IPS DF 19.7 (cell line): ENCODE data around the gene CXXC5.

ENCODE experiments used
- DNase-seq: peaks from one replicate; pipeline ENCODE4 v3.0.0-alpha.2; 2013; ENCODE audit warnings: low read depth, low spot score

Gene CXXC5

DNA sequence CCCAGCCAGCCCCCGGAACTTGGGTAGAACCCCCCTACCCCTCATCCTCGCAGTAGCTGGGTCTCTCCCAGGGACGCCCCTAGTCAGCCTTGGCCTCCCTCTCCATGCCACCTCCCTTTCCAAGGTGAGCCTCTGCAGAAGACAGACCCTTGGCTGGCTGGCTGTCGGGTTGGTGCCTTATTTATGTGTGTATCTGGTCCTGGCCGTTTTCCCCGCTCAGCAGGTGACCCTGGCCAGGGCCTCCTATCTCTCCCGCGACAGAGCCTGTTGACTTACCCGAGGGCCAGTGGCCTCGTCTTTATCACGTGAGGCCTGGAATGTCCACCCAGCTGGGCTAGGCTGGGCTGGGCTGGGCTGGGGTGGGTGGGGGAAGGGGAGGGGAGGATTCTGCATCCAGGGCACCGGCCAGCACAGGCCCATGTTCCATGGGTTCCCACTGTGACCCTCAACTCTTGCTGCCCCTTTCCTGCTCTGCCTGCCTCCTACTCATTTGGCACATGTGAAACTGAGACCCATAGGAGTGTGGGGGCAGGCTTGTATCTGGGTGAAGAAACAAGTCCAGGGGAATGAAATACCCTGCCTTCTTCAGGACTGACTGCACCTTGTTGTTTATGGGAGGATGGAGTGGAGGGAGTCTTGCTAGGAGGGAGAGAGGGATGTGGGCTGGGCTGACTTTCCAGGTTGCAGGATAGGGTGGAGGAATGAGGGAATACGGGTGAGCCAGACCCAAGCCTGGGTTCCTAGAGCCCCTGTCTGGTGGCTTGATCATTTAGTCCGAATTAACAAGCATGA lies 3.1 kb downstream of the CXXC5 start:
- DNase-seq: no peak

DNA sequence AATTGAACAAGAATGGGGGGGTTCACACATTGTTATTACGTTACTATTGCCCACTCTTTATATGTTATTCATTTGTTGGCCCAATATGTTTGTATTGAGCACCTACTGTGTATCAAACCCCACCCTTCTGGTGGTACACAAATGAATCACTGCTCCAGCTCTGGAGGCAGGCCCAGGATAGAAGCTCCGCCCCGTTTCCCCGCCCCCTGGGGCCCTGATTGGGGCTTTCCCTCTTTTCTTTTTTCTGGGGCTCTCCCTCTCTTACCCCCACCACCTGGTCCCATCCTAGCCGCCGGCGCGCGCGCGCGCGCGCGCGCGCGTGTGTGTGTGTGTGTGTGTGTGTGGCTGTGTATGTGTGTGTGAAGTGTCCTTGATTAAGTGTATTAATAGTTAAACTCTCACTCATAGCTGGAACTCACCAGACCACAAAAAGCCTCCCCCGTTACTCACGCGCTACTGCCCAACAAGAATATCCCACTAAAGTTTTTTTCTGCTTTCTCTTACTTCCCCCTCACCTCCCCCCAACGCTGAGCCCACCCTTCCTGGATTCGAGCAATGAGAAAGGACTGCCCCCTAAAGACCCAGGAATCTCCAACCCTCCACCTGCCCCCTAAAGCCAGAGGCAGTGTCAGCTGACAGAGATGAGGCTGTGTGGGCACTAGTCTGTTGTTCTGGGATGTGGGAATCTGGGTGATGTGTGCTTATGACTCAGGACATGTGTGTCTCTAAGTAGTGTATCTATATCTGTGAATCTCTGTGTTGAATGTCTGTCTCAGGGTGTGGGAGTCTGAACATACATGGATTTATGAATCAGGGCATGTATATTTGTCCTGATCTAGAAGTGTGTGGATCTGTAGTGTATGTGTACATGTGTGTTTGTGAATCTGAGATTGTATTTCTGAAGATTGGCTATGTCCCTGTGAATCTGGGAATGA lies 4.0 kb downstream of the CXXC5 start:
- no peak for DNase-seq

DNA sequence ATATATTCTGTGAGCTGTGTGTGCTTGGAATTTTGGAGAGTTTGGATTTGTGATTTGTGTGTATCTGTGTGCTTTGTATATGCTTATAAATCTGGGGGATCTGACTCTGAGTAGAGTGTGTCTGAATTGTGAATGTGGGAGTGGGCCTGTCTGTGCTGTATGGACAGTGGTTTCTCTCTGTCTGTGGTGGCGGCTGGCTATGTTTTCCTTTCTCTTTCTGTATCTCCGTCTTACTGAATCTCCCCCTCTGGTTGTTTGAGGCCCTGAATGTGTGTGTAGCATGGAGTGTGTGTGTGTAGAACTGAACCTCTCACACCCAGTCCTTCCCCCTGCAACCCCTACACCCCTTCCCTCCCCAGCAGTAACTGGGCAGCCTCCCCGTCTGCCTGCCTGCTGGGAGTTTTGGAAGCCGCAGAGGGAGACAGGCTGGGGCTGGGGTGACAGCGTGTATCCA lies 4.7 kb downstream of the CXXC5 start:
- DNase-seq: no peak

DNA sequence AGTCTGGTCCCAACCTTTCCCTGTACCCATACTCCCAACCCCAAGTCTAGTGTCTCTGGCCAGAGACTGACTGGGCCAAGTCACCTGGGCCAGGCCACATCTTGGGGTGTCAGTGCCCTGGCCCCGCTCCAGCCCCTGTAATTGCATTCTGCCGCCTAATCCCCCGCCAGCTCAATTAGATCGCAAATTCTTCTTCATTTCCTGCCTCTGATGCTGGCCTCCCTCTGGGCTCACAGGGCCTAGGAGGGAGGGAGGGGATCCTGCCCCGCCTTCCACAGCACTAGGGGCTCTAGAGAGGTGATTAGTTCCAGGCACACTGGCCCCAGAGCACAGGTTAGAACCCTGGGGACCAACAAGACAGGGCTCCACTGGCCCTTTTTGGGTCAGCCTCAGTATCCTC lies 5.5 kb downstream of the CXXC5 start:
- DNase-seq: no peak

DNA sequence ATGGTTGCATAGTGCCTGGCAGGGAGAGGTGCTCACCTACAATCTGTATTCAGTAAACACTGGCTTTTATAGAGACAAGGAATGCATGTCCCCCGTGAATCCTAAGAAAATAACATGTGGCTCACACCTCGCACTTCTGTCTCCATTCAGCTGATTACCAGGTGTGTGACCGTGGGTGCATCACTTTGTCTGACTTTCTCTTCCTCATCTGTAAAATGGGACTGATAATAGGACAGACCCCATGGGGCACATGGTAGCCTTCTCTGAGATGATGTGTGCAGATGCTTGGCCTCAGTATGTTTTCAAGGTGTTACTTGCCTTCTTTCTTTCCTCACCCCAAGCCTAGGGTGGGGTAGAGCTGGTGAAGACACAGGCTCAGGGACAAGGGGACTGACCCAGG lies 6.3 kb downstream of the CXXC5 start:
- no peak for DNase-seq

DNA sequence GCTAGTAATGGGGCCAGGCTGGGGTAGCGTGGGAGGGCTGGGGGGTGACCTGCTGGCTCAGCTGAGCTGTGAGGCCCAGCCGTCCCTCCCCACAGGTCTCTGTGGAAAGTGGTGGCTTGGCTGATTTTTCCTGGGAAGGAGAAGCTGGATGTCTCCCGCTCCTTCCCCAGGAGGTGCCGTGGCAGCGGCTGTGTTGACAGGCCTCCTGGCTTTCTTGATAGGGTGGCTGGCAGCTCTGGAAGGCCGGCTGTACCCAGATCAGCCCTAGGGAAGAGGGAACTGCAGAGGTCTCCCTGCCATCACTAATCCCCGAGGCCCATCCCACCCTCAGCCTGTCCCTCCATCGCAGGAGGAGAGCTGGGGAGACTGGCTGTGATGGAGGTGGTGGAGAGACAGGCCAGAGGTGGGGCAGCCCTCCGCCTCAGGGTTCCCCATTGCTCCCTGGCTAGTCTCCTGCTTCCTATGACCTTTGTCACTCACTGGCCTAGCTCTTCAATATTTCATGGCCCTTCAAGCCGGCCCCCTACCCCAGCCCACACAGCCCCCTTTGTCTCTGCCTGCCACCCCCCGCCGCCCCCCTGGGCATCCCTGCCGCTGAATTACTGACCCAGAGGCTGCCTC lies 6.8 kb downstream of the CXXC5 start:
- DNase-seq: no peak

DNA sequence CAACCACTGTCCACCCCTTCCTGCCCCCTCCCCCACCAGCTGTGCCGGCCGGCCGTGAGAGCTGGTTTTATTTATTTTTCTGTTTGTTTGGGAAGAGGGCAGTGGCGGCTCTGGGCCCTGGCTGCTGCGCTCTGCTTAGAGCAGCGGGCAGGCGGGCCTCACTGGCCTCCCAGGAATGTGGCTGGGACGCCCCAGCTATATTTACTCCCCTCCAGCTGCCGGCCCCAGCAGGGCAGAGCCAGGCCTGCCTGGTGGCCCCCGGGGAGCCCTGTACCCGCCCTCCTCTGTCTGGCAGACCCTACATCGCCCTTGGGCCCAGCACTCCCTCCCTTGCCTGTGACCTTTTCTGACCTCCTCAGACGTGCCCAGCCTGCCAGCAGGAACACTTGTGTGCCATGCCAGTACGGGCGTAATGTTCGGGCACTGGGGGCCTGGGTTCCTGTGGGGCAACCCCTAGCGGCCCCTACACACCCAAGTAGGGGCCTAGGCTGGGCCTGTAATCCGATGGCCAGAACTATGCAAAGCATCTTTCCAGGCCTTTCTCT lies 7.7 kb downstream of the CXXC5 start:
- no peak for DNase-seq

DNA sequence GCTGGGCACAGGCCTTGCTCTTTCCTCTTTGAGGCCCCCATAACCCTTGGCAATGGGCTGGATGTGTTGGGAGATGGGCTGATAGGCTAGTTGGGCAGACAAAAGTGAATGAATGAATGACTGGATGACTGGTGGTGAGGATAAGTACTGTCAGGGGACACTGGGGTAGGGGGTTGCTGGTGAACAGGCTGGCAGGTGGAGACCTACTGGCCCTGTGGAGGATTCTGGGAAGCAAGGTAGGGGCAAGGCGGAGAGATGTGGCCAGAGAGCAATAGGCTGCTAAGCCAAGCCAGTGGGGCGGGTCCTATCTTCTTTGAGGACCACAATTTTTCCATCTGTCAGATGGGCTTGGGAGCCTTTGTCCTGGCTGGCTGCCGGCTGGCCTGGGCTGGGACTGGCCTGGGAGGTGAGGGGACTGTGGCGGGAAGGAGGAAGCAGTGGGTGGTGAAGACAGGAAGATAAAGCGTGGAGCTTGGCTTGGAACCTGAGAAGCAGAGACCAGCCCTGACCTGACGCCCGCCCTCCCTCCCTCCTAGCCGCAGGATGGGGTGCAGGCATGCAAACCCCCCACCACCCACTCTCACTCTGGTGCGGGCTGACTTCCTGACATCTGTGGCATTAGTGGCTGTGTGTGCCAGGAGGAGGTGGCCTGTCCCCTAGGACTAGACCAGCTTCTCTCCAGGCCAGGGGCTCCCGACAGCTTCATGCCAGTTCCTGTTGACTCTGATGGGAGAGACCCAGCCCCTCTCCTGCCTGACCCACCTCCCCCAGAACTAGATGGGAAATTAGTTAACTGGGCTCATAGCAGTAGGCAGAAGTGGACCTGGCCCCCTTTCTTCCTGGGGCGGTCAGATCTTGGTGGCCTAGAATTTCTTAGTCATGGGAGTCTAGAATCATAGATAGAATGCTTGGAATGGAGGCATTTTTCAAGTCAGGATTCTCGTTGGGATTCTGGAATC lies 9.5 kb downstream of the CXXC5 start:
- DNase-seq: no peak

DNA sequence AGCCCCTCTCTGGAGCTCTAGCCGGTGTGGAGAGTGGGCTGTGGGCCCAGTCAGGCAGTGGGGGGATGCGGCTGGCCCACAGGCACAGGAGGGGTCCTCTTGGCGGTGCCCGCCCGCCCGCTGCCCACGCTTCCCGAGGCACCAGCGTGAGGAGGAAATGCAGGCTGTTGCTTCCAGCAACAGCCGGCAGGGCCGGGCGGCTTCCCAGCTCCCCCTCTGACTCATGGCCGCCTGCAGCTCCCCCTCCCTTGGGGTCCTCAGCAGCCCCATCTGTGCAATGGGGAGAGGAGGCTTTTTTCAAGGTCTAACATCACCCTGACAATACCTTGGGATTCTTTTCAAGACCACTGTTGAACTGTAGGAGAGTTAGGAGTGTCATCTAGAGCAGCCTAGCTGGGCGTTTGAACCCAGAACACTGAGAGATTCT lies 10.4 kb downstream of the CXXC5 start:
- DNase-seq: no peak

DNA sequence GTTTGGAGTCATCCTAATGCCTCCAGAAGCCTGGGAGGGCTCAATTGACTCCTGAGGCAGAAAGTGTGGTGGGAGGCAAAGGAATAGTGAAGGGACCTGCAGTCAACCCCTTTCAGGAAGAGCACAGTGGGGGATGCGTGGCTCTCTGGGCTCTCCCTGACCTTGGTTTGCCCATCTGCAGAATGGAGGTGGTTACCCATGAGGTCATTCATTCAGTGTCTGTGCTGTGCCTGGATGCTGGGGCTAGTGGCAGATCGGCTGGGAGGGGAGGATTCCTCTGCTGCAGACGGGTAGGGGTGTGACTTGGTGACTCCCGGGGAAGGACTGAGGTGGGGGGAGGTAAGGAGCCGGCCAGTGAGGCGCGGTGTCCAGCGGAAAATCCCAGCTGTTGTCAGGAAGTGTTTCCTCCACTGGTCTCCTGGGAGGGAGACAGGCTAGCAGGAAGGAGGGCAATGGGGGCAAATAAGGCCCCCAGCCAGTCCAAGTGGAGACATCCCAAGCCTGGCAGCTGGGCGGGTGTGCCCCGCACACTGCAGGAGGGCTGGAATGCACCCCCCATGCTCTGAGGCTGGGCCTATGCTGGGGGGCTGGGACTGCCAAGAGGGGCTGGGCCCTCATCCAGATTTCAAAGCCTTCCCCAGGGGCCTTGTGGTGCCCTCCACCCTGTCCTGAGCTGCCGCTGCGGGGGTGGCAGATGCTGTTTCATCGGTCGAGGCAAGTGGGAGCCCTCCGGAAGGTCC lies 10.9 kb downstream of the CXXC5 start:
- DNase-seq: no peak

DNA sequence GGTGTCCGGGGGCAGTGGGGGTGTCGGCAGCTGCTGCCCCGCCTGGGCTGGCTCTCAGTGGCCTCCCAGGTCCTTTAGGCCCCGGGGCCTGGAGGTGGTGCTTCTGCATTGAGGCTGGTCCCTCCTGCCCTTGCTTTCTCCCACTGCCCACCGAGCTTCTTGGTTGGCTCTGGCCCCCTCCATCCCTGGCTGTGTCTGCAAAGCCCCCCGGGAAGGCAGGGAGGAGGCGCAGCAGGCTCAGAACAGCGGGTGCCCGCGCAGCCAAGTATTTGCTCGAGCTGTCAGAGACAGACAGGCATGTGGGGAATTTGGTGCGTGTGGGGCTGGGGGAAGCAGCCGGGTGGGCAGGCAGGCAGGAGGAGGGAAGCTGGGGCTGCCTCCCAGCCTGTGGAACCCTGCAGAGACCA lies 11.5 kb downstream of the CXXC5 start:
- no peak for DNase-seq

DNA sequence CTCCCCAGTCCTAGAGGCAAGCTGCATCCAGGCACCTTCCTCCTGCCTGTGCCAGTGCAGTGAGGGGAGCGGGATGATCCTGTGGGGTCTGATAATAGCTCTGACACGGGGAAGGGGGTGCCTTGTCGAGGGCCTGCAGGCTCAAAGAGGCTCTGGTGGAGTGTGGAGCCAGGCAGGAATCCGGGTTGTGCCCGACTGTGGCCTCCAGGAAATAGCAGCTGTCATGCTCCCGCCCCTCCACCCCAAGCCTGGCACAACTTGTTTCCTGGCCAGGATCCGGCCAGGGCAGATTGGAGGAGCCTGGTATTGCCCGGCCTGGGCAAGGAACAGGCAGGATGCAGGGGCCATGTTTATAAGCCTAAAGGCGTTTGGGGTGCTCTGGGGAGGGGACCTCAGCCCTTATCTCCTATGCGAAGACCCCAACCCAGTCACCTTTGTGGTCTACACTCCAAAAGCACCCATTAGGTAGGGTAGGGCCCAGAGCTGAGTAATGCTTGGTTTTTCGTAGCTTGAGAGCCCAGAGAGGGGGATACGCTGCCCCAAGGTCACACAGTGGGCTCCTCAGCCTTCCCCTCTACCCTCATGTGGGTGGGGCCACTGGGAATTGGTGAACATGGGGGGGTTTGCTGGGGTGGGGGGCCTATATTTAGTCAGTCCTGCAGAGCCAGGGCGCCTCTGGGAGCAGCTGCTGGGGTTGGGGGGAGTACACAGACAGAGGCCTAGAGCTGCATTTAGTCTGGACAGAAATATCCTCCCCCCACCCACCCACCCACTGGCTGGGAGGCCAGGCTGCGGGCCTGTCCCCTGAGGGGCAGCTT lies 12.2 kb downstream of the CXXC5 start:
- no peak for DNase-seq

DNA sequence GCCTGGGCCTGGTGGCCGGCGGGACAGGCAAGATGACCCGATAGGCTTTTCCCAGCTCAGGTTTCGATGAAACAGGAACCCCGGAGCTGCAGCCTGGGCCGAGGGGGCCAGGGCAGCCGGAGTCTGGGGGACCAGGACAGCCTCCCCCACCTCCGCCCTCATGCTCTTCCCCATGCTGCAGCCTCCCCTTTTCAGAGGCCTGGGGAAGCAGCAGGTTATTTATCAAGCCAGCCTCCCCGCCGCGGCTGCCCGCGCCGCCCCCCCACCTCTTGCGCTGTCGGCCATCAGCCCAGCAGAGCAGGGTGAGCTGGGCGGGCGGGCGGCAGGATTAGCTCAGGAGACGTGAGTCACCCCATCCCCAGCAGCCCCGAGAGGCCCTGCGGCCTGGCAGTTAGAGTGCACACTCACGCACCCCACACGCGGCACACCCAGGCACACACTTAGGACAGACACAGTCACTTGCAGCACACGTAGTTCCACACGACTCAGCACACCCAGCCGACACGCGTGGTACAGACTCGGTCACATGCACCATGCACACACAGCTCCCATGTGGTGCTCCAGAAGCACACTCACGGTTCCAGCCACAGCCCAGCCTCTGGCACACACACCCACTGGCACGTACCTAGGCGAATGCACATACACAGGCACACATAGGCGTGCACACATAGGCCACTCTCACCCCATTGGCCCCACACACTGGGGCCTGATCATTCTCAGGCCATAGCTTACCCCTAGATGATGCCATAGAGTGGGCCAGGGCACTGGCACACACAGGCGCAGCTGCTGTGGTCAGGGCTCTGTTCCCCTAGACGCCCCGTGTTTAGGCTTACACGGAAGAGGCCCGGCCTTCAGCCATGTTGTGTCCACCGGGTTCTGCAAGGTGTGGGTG lies 13.0 kb downstream of the CXXC5 start:
- no peak for DNase-seq

DNA sequence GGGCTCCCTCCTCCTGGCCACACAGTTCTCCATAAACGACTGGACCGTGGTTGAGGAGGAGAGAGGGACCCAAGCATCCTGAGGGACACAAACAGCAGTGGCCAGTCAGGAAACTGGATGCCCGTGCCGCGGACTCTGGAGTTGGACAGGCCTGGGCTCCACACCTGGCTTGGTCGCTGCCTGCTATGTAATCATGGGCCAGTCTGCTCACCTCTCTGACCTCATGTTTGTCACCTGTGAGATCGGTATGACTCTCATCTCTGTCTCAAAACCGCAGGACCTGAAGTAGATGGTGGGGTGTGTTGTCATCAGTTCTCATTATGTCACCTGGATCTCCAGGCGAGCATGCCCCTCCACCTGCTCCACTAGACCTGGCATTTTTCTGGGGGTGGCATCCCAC lies 14.5 kb downstream of the CXXC5 start:
- DNase-seq: no peak

DNA sequence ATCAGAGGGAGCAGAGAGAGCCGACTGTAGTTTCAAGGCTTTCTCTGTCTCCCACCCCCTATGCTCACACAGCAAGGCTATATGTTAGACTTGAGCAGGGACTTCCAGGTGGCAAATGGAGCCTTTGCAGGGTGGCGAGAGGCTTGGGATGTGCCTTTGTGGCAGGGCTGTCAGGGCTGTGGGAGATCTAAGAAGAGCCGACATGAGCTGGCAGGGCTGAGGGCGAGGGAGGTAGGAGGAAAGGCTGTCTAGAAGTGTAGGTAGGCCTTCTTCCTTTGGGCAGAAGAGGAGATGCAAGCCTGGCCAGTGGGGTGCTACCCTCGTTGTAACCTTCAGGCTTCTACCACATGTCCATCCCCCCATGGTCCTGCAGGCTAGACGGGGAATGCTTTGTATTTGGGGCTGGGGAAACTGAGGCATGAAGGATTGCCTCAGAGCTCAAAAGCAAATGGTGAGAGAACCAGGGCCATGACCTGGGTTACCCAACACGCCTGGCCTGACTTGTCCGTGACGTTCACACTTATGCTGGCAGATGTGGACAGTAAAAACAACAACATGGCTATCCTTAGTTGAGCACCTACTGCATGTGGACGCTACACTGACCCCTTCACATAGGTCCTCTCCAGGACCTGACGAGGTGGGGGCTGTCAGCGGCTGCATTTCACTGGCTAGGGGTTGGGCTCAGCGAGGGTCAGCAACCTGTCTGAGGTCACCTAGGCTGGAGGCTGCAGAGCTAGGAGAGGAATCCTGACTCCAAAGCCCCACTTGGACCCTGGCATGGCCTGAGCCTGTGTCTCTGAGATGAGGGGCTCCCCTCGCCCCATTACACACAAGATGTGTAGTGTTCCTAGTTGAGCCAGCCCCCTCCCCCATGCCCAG lies 15.3 kb downstream of the CXXC5 start:
- DNase-seq: no peak

DNA sequence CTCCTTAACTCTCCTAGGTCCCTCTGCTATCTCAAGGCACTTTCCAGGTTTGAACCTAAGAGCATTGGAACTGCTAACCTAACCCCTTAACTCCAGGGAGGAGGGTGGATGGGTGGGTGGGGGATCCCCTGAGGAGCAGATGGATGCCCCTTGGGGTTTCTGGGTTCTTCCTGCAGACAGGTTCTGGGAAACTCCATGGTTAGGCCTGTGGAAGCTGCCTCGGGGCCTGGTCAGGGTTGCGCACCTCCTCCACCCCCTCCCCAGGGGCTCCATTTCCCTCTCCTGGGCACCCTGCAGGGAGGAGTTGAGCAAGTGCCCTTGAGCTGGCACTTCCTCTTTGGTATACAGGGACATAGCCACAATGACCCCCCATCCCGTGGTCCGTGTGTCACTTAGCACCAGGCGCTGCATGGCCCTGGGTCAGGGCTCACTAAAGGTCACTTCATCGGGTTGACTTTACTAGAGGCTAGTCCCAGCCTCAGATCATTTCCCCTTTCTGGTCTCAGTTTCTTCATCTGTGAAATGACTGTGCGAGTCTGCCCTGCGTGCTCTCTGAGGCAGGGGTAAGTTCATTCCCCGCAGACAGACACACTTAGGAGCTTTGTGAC lies 16.0 kb downstream of the CXXC5 start:
- DNase-seq: no peak
